PFSK-1 (cell line): ENCODE results near the gene APBB2.

Experiments
- POLR2AphosphoS5 ChIP-seq: IDR thresholded peaks from 2 replicates; pipeline ENCODE4 v1.6.1; 2012; ENCODE audit warnings: low read depth, mild to moderate bottlenecking, control low read depth, low read length, moderate library complexity
- REST ChIP-seq, 2 experiments: IDR thresholded peaks; 2 replicates each; pipeline versions ENCODE4 v1.6.1 to v1.8.0; 2011 to 2012; ENCODE audit warnings: low read depth in 2 of 2, low read length in 2 of 2, control low read depth in 1 of 2, inconsistent platforms in 1 of 2, mild to moderate bottlenecking in 1 of 2, moderate library complexity in 1 of 2; ENCODE audit not compliant: insufficient read depth in 1 of 2
- SIN3A ChIP-seq: IDR thresholded peaks from 2 replicates; pipeline ENCODE4 v1.6.1; 2012; ENCODE audit warnings: mild to moderate bottlenecking, low read length, moderate library complexity, borderline replicate concordance; ENCODE audit not compliant: insufficient read depth
- TAF1 ChIP-seq: IDR thresholded peaks from 2 replicates; pipeline ENCODE4 v1.6.1; 2012; ENCODE audit warnings: low read length, control low read depth, borderline replicate concordance; ENCODE audit not compliant: insufficient read depth

DNA sequence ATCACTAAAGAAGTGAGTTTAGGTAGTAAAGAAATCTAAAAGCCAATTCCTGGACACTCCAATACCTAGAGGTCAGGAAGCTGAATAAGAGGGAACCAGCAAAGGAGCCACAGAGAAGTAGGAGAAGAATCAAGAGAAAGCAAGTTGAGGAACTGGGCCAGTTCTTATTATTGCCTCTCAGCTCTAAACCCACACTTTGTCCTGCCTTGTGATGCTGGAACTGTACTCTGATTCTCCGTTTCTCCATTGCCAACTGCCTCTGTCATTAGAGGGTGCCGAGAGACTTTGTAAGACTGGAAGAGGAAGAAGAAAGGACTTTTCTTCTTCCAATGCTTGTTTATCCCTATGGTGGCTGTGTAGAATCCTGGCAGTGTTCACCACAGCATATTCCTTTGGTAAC lies 426.0 kb downstream of the APBB2 start:
- TF ChIP-seq TAF1 (no peak), SIN3A (no peak), POLR2AphosphoS5 (no peak), REST (IDR thresholded peaks at IDR 0.05; ENCODE audit: insufficient read depth in 1 of 2, low read depth in 2 of 2, low read length in 2 of 2) (no peak)
